Measurements from ENCODE around the gene SLC12A9. TPM values are rescaled to one million over a fixed set of nuclear protein-coding genes. Genes with fewer than 3 reads are reported as not detected.

Gene SLC12A9
- total RNA-seq, 1 donor: 16.0 TPM

DNA sequence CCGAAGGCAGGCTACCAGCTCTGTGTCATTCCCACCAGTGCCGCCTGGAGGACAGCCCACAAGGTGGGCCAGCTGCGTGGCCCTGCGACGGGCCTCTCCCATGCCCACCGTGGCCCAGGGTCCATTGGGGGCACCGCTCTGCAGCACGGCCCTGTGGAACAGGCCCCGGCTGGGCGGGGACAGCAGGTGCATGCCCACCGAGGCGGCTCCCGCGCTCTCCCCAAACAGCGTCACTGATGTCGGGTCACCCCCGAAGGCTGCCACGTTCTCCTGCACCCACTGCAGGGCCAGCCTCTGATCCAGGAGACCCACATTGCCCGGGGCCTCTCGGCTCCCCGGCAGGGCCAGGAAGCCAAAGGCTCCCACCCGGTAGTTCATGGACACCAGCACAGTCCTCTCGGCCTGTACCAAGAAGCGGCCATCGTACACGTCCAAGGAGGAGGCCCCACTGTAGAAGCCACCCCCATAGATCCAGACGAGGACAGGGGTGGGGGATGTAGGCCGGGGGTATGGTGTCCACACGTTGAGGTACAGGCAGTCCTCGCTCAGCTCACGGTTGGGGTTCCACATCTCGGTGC is 40.9 kb downstream of the SLC12A9 start:
- TF ChIP-seq, protein P1, sequence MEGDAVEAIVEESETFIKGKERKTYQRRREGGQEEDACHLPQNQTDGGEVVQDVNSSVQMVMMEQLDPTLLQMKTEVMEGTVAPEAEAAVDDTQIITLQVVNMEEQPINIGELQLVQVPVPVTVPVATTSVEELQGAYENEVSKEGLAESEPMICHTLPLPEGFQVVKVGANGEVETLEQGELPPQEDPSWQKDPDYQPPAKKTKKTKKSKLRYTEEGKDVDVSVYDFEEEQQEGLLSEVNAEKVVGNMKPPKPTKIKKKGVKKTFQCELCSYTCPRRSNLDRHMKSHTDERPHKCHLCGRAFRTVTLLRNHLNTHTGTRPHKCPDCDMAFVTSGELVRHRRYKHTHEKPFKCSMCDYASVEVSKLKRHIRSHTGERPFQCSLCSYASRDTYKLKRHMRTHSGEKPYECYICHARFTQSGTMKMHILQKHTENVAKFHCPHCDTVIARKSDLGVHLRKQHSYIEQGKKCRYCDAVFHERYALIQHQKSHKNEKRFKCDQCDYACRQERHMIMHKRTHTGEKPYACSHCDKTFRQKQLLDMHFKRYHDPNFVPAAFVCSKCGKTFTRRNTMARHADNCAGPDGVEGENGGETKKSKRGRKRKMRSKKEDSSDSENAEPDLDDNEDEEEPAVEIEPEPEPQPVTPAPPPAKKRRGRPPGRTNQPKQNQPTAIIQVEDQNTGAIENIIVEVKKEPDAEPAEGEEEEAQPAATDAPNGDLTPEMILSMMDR (IDR thresholded peaks at IDR 0.05; ENCODE audit: insufficient read depth, low read depth, low read length): no peak
- no peak overlapping the region for H3K4me3 ChIP-seq (ENCODE audit: low read depth, low read length)
- DNase-seq (ENCODE audit: low read depth): no peak

DNA sequence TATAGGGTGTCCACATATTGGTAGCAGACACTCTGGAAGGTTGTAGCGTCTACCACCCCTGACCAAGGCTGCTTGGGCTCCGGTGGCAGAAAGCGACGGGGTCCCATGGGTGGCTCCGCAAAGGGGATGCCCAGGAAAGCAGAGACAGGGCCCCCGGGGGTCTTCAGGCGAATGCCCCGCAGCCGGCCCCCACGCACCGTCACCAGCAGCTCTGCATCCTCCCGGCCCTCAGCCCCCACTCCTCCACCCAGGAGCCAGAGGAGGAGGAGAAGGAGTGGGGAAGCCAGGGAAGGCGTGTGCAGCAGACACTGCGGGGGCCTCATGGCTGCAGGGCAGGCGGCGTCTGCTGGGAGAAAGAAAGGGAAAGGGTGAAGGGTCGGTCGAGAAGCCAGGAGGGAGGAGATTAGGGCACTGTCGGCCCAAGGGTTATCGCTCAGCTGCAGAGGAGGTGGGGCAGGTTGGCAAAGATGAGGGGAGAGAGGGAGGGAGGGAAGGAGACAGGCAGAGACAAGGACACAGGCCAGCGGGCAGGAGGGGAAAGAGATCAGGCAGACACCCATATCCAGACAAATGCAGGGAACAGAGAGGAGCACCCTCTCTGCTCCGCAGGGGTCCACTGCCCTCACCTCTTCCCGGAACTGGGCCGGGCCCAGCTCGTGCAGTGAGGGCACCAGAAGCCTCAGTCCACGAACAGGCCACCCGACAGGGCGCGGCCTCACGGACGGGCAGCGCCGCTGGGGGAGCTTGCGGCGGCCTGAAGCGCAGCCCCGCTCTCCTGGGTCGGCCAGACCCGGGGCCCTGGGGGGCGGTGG is 41.6 kb downstream of the SLC12A9 start:
- DNase-seq (ENCODE audit: low read depth): no peak
- H3K4me3 ChIP-seq (ENCODE audit: low read depth, low read length): no peak overlapping the region
- TF ChIP-seq, protein P1 (IDR thresholded peaks at IDR 0.05; ENCODE audit: insufficient read depth, low read depth, low read length): no peak

DNA sequence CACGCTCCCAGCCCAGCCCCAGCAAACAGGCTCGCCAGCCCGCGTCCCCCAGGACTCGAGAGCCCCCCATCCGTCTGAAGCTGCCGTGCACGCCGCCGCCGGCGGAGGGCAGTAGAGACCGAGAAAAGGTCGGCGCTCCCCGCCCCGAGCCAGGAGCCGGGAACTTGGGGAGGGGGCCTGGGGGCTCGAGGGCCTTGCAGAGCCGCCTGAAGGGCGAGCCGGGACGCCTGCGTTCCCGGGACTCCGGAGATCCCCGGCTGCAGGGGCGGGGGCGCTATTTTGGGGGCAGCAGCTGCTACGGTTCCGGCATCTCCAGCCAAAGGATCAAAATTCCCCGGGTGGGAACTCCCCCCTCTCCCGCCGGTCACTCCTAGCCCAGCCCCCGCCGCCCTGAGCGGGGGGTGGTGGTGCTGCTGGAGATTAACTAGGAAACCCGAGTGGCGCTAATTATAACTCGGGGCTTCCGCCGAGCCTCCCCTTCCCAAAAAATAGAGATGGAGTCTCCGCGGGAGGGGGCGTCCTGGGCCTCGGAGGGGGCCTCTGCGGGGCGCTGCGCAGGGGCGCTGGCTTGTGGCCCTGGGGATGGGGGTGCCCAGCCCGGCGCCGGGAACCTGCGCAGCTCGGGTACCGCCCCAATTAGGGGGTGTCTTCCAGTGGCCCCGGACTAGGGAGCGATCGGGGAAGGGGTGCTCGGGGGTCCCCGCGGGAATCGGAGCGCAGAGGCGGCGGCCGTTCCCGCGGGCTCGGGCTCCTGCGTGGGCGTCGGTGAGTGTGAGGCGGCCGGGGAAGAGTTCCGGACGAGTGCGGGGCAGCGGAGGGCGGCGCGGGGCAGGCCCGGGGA is 42.6 kb downstream of the SLC12A9 start:
- H3K4me3 ChIP-seq (ENCODE audit: low read depth, low read length): peak overlapping the region; percentile 50
- no peak for DNase-seq (ENCODE audit: low read depth)
- TF ChIP-seq, protein P1 (IDR thresholded peaks at IDR 0.05; ENCODE audit: insufficient read depth, low read depth, low read length): peak; percentile 80

DNA sequence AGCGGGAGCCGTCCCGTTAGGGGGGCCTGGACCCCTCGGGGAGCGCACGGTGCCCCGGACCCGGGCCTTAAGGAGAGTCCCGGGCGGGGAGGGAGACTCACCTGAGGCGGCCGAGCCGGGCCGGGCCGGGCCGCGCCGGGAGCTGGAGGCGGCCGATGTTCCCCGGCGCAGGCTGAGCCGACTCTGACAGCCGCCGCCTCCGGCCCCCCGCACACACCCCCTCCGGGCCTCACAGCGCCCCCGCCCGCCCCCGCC is 43.1 kb downstream of the SLC12A9 start, which contains the start of gene ACHE:
TSS of gene ACHE (minus strand) at position 188 of the 255 bp plus-strand sequence. CDS start 1,656 bp downstream, outside the sequence.
- TF ChIP-seq, protein P1 (IDR thresholded peaks at IDR 0.05; ENCODE audit: insufficient read depth, low read depth, low read length): no peak
- no peak for DNase-seq (ENCODE audit: low read depth)
- H3K4me3 ChIP-seq (ENCODE audit: low read depth, low read length): peak within 1 kb of the TSS; percentile 50

DNA sequence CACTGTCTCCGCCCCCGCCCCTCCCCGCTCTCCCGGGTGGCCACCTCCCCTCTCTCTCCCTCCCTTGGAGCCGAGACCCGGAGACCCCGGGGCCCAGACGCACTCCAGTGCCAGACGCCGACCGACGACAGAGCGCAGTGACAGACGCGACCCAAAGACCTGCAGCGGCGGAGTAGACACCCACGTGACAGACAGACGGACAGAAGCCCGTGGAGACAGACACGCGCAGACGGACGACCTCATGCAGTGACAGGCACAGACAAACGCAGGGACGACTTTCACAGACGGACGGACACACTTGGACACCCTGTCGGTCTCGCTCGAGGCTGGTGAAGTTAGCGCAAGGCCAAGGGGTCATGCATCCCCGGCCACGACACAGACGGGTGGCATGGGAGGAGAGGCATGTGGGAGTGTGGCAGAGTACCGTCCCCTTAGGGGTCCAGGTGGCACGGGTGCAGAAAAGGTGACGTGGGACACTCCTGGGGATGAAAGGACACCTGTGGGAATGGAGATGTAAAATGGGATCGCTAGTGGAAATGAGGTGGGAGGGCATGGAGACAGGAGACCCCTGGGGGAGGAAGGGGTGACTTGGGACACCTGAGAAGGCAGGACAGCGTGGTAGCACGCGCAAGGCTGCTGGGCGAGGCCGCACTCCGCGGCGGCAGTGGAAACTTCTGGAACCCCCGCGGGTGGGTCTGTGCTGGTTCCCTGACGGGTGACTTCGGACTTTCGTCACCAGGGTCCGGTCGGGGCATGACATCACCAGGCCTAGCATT is 43.6 kb downstream of the SLC12A9 start:
- peak overlapping the region; percentile 12 for H3K4me3 ChIP-seq (ENCODE audit: low read depth, low read length)
- TF ChIP-seq, protein P1 (IDR thresholded peaks at IDR 0.05; ENCODE audit: insufficient read depth, low read depth, low read length): no peak
- DNase-seq (ENCODE audit: low read depth): no peak
